Superior temporal gyrus (tissue), 1 donor: ENCODE data around the gene RASAL3.
"Not testable (repeated sequence)": the region's sequence is repeated elsewhere in the genome, so short reads cannot be mapped to it uniquely, and the experiment has no call there.

Source experiments
- DNase-seq: peaks from one replicate; pipeline ENCODE4 v3.0.0-alpha.2; 2016; ENCODE audit errors: extremely low spot score

Gene RASAL3

DNA sequence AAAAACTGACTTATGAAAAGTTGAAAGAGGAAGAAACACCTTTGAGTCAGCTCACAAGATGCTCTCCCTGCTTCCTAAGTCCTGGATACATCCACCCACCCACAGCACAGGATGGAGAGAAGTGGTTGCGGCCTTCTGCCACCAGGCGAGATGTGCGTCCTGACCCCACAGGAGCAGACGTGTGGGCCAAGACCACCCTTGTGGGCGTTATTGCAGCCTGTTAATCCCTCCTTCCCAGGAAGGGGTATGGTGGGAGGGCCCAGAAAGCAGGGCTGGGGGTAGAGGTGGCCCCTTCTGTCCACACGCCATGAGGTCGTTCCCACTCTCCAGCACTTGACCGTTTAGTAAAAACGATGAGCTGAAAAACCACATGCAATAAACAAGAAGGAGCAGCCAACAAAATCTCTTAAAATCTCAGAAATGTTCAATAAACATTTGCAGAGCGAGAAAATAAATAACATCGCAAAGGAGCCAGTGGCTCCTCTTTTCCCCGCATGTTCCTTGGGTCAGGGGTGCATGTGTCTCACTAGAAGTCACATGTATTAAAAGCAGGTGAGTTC is 43.1 kb downstream of the RASAL3 start:
- DNase-seq, result no peak

DNA sequence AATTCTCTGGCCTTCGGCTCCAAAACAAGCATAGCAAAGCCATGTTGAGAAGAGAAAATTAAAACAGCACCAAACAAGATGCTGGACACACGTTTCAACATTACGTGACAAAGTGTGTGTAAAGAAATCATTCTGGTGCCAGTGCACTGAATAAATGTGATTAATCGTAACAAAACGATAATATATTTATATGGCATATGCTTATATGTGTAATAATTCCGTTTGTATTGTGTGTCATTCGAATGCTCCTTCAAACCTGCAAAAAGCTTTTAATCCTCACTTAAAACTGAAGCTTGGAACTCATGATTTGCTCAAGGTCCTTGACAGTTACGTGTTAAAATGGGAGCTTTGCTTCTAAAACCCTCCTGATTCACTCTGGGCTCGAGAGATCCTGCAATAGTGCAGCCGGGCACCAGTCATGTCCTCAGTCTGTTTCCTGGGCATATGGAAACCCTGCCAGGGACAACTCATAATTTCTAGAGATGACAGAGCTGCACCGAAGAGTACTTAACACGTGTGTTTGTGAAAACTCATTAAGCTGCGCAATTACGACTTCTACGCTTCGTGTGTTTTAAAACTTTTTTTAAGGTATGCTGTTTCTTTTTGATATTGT is 44.8 kb downstream of the RASAL3 start:
- DNase-seq, result no peak

DNA sequence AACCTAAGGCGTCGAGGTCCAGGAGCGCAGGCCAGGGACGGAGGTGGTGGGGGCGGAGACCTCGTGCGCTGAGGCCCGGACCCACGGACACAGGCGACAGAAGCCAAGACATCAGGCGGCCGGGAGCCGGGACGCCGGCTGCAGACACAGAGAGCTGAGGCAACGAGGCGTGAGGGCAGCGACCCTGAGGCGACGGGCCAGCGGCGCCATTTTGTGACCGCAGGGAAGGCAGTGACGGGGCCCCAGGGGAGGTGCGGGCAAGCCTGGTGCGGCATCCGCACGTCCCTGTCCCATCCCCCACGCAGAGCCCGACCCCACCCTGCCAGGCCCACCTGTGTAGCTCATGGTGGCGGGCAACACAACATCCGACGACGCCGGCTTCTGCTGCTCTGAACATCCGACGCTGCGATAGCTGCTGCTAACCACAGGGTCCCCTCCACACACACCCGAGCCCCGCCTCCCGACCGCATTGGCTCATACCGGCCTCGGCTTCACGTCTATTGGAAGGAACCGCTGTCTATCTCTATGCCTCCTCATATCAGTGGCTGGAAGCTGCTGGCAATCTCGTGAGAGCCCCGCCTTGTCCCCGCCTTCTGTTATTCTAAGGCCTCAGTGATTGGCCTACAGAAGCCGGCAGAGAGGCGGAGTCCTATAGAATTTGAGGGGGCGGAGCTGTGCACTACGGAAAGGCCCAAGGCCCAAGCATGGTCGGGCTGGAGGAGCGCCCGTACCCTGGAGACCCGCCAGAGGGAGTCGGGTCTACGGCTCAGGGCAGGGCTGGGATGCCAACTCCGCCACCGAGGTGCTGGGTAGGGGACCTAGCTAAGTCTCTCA is 45.5 kb downstream of the RASAL3 start, which contains the start of gene AKAP8L:
Gene AKAP8L (minus strand): TSS at position 410 of the 834 bp plus-strand sequence. CDS start 65 bp downstream, at position 345.
- DNase-seq, result peak; percentile 99

DNA sequence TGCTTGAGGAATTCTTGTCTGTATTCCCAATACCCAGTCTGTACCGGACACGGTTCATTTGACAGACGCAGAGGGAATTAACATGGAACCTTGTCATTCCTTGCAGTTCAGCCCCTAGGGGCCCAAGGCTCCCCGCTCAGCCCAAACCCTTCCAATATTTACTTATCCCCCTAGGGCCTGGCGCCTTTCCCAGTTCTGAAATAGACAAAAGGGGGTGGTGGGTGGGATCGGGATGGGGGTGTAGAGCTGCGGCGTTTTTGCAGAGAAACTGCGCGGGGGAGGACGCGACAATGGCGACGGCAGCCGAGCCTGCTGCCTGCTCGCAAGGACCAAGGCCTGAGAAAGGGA is 46.1 kb downstream of the RASAL3 start:
- DNase-seq, result no peak

DNA sequence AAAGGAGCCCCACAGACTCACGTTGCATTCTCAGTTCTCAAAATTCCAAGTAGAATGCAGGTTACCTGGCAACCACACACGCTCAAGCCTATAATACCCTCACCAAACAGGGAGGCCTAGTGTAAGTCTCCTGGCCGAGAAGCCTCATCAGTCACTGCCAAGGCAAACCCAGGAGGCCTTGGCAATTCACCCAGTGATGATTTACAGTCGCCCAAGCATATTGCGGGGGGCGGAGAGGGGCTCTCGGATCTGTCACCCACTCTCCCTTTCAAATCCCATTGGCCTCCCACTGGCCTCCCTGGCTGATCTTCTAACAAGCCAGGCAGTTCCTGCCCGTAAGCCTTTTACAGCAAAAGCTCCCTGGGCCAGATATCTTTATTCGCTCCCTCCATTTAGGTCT is 46.6 kb downstream of the RASAL3 start:
- no peak for DNase-seq

DNA sequence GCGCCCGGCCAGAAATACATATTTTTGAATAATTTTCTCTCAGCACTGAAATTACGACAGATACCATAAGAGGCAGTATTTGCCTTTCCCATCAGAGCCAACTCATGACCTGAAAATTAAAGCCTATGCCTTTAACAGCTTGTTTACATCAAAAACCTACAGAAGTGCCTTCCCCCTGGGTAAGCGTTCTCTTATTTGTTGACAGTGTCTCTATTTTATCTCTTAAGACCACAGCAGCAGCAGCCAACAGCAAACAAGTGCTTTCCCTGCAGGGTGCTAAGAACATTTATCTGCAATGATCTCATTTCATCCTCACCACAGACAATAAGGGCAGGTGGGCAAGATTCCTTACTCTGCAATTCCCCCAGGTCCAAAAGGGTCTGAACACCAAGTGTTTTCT is 51.5 kb downstream of the RASAL3 start:
- DNase-seq, result peak; percentile 24

DNA sequence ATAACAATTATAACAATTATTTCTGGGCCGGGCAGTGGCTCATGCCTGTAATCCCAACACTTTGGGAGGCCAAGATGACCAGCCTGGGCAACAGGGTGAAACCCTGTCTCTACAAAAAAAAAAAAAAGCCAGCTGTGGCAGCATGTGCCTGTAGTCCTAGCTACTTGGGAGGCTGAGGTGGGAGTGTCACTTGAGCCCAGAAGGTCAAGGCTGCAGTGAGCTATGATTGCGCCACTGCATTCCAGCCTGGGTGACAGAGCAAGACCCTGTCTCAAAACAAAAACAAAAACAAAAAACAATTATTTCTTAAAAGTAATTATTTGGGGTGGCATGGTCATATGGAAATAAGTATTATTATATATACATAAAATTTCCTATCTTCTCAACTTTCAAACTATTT is 53.0 kb downstream of the RASAL3 start:
- DNase-seq, result not testable (repeated sequence)

DNA sequence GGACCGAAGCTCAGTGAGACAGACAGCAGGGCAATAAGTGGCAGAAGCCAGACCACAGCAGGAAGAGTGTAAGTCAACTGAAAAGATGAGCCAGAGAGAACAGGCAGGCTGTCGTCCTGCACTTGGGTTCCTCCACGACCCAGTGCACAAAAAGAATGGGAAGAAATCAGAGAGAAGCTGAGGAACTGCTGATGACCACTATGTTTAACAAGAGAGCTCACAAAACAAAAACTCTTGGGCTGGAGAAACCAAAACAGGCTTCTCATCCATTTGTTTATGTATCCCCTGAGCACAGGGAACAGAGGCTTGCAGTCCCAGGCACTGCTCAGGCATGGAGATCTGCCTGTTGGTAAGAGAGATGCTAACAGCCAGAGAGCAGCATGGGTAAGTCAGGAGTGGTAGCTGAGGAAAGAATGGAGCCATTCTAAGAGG is 59.5 kb downstream of the RASAL3 start:
- peak; percentile 55 for DNase-seq

DNA sequence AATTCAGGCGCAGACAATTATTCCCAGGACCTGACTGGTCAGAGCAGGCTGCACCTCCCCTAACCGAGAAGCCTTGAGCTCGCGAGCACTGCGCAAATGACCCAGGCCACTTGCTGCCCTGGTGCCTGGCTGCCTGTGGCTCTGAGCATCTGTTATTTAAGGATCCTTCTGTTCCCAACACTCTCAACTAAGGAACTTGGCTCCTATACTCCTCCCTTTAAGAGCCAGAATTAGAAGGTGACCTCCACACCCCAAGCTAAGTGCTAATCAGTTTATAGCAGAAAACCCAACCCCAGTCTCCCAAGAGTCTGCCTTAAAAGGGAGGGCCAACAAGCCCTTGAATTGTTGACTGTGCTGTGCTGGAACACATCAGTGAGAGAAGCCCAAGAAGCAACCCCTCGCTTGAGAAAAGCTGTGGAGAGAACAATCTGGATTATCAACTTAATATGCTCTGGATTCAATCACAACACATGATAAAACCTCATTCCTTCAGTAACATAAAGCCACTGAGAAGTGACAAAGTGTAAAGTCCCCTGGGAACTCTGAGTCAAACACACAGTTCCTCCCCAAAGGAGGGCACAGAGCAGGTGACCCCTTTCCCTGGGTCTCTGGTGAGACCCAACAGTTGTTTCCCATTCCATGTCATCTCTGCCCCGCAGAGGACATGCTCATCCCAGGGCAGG is 60.1 kb downstream of the RASAL3 start:
- DNase-seq, result peak; percentile 22

DNA sequence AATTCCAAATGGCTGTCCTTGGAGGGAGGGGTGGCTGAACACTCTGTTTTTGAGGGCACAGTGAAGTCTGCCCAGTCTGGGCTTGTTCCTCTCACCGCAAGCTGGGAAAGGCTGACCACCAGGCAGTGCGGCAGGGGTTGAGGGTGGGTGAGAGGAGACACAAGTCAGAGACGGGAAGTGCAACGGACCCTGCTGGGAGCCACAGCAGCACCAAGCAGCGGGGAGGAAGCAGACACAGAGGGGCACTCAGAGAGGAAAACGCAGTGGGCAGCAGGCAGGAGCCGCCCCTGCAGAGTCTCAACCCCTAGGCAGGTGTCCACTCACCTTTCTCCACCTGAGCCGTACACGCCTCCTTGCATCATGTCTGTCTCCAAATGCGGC is 61.2 kb downstream of the RASAL3 start:
- DNase-seq, result no peak

DNA sequence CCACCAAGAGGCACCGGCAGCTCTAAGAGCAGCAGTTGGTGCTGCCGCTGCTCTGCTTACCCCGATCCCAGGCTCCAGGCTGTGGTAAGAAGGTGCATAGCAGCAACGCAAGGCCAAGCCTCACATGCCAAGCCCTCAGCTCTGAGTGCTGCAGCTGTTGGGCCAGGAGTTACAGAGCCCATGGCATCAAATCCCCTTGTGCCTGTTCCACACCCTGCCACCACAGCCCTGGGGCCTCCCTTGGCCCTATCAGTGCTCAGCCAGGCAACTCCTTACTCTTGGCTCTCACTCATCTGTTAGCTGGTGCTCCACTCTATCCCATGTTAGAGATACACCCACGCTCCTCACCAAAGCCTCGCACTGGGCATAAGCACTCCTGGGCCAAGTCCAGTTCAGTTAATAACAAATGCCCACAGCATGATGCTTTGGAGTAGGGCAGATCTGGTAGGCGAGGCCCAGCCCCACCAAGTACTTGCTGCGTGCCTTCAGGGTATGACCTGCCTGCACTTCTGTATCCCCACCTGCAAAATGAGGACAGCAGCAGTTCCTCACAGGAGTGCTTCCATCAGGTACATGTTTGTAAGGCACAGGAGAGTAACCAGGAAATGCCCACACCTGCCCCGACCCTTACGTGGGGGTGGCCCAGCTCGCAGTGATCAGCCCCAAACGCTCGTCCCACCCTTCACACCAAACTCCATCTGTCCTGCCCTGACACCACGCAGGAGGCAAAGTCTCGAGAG is 61.8 kb downstream of the RASAL3 start:
- no peak for DNase-seq
